ENCODE measurements around the gene MFRP.
A peak's percentile ranks its signal among the peaks of the same experiment; 100 is the strongest.

MFRP gene

DNA sequence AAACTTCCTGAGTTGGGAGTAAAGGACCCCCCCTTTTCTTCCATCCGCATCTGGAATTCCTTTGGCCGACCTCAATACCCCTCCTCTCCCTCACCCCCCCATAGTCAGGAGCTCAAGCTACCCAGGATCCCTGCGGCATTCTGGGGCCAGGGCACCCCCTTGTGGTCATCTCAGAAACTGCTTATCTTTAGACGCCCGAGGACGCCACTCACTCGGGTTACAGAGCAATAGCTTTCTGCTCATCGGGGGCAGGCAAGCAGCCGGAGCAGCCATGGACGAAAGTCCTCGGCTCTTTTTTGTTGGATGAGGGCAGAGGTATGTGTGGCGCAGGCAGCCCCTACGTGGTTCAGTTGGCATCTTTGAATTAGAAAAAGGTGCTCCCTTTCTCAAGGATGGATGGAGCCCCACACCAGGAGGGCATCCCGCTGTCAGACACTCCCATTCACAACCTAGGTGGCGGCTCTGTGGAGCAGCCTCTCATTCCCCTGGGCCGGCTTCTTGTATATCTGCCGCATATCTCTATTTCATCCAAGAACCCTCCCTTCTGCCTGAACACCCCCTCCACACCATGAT, 8.1 kb downstream of the MFRP start:
- DNase-seq (ENCODE audit: low read depth), result no peak

DNA sequence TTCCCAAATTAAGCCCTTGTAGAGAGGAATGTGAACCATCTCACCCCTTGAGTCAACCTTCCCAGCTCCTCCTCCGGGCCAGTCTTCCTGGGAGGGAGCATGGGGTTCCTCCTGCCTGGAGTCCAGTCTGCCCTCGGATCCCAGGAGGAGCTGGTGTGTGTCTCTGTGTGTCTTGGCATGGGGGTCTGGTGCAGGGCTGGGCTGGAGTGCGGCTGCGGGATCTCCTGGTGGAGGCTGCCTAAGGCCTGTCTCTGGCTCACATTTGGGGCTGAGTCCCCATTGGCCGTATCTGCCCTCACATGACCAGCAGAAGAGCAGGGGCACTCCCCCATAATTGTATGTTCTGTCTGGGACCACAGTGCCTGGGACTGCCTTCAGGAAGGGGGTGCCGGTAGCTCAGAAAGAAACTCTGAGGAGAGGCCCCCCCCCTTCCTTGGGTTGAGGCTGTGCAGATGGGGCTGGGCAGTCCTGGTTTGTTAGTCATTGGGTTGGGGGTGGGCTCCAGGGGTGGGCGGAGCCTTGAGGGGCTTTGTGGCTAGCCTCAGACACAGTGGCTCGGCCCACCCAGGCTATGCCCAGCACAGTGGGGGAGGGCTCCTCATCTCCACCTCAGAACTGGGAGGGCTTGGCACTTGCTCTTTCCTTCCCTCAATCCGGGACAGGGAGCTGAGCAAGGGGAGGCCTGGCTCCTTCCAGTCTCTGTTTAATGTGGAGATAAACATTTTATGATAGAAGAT, 8.8 kb downstream of the MFRP start:
- no peak for DNase-seq (ENCODE audit: low read depth)

DNA sequence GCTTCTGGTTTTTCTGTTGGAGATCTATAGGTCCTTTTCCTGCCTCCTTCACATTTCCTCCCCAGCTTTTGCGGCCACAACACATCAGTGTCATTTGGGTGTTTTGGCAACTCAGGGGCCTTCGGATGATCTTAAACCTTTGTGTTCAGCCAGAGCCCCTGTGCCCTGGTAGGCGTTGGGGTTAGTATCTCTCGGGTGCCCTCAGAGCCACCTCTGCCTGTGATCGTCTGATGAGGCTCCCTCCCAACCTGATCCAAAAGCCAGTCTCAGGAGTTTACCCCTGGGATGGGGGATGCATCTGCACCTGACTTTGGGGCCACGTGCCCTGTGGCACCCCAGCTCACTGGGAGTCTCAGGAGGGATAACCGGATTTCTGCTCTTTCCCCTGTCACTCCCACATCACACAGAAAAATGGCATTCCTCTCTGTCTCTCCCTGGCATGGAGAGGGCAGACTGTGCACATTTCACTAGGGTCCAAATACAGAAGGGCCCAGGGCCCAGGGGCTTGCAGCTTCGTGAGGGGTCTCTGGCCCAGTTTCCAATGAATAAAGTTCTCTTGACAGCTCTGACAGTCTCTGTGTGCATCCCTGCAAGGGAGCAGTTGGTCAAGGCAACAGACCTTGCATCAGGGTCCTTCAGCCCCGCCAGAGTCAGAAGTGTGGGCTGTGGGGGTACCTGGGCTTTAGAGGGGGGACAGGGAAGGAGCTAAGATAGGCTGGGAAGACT, 9.6 kb downstream of the MFRP start:
- no peak for DNase-seq (ENCODE audit: low read depth)

- DNase-seq (ENCODE audit: low read depth), result no peak
Observed at GRCh38 chr11:119335655-119336543, 10.6 kb downstream of the MFRP start.

DNA sequence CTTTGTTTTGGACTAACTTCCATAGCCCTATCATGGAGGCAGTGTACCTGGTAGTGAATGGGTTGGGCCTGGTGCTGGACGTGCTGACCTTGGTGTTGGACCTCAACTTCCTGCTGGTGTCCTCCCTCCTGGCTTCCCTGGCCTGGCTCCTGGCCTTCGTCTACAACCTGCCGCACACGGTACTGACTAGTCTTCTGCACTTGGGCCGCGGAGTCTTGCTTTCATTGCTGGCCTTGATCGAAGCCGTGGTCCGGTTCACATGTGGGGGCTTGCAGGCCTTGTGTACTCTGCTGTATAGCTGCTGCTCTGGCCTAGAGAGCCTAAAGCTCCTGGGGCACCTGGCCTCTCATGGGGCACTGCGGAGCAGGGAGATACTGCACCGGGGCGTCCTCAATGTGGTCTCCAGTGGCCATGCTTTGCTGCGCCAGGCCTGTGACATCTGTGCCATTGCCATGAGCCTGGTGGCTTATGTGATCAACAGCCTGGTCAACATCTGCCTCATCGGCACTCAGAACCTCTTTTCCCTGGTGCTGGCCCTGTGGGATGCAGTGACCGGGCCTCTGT, 11.3 kb downstream of the MFRP start:
- DNase-seq (ENCODE audit: low read depth), result no peak

- peak; percentile 97 for DNase-seq (ENCODE audit: low read depth)
Observed at GRCh38 chr11:119334174-119334930, 12.2 kb downstream of the MFRP start, which contains the start of gene RNF26. TSS of gene RNF26 (plus strand) at chr11:119334527. CDS start at chr11:119335123, 596 bp downstream.

DNA sequence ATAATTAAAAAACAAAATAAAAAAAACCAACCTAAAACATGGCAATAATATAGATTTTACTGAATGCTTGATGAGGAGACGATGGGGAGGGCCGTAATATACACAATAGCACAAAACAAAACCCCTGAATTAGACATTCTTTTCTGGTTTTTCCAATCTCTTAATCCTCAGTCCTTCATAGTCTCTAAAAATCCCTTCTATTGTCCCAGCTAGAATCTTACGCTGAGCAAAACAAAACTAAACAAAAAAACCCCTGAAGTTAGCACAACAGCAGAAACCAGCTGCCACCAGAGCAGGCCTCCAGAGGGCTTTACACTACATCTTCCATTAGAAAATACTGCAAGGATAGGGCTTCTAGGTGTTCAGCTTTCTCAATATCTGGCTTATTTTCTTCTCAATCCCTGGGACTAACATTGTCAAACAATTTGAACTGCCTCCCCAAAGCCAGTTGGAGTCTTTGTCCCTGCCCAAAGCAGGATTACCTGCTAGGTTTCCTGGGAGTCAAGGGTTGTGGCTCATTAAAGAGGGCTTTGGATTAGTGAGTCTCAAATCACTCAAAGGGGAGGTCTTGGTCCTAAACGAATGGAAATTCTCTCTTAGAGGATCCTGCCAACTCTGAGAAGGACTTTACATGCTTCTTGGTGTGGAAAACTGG, 14.3 kb downstream of the MFRP start:
- DNase-seq (ENCODE audit: low read depth), result no peak

- no peak for DNase-seq (ENCODE audit: low read depth)
Observed at GRCh38 chr11:119330237-119330636, 16.3 kb downstream of the MFRP start.

DNA sequence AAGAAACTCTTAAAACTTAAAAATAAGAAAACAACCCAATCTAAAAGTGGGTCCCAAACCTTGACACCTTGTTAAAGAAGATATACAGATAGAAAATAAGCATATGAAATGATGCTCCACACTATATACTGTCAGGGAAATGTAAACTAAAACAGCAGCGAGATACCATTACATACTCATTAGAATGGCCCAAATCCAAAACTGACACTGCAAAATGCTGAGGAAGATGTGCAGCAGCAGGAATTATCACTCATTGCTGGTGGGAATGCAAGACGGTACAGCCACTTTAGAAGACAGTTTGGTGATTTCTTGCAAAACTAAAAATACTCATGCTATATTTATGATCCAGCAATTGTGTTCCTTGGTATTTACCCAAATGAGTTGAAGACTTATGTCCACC, 17.2 kb downstream of the MFRP start:
- no peak for DNase-seq (ENCODE audit: low read depth)

- no peak for DNase-seq (ENCODE audit: low read depth)
Observed at GRCh38 chr11:119324189-119324588, 22.3 kb downstream of the MFRP start.

DNA sequence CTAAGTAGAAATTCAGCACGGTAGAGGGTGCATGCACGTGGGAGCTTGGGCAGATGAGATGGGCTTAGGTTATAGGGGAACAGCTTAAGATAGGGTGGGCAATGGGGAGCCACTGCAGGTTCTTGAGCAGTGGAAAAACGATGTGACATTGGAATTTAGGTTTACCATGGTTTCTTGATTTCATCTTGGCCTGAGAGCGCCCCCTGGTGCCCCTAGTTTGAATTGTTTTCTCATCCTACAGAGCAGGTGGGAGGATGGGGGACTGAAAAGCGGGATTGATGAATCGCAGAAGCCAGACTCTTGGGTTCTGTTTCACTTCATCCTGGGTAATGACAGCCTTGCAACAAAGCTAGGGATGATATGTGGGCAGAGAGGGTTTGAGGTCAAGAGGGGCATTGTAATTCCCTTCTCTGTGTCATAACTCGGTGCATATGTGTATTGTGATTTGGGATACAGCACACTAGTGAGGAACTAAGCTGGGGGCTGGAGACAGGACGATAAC, 22.9 kb downstream of the MFRP start:
- no peak for DNase-seq (ENCODE audit: low read depth)

DNA sequence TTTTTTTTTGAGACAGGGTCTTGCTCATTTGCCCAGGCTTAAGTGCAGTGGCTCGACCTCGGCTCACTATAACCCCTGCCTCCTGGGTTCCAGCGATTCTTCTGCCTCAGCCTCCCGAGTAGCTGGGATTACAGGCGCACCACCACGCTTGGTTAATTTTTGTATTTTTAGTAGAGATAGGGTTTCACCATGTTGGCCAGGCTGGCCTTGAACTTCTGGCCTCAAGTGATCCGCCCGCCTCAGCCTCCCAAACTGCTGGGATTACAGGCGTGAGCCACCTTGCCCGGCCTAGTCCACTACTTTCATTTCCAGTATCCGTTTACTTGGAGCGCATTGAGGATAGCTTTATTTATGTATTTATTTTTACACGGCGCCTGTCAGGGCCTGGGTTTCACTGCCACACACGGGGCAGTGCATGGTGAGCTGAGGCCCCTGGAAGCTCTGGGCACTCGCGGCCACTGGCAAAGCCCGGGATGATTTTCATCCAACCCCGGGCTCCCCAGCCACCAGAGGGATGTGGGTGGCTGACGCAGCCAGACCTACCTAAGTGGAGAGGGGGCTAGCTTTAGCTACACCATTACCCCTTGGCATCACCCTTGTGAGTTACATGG, 23.5 kb downstream of the MFRP start:
- DNase-seq (ENCODE audit: low read depth), result no peak

DNA sequence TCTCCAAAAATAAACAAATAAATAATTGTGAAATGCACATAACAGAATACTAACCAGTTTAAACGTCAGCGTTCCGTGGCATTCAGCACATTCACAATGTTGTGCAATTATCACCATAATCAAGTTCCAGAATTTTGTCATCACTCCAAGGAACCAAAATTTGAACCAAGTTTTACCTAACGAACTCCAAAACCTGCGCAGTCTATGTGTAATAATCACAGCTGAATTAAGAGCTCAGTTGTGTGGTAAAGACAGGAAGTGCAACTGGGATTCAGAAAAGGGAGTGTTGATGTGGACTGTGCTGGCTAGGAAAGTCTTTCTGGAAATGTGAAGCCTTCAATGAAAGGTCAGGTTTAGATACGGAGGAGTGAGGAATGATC, 24.2 kb downstream of the MFRP start:
- no peak for DNase-seq (ENCODE audit: low read depth)

- no peak for DNase-seq (ENCODE audit: low read depth)
Observed at GRCh38 chr11:119320776-119321524, 25.6 kb downstream of the MFRP start.

DNA sequence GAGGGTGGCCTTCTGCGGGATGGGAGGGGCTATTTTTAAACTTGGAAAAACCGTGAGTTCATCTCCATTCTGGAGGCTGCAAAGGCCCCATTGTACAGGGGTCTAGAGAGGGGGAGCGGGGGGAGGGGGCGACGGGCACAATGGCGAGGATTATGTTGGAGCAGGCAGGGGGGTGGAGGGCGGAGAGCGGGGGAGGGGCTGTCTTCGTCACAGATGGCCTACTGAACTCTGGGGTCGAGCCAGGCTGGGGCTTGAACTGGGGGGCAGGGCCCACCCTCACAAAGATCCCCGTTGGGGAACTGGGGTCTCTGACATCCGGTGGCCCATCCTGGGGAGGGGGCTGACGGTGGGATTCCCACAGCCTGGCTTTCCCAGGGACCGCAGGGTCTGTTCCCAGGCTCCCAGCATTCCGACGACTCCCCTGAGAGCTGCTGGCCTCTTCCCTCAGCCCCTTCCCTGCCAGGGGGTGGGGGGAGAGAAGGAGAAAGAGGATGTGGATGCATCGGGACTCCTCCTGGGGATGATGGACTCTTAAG, 26.2 kb downstream of the MFRP start:
- no peak for DNase-seq (ENCODE audit: low read depth)

DNA sequence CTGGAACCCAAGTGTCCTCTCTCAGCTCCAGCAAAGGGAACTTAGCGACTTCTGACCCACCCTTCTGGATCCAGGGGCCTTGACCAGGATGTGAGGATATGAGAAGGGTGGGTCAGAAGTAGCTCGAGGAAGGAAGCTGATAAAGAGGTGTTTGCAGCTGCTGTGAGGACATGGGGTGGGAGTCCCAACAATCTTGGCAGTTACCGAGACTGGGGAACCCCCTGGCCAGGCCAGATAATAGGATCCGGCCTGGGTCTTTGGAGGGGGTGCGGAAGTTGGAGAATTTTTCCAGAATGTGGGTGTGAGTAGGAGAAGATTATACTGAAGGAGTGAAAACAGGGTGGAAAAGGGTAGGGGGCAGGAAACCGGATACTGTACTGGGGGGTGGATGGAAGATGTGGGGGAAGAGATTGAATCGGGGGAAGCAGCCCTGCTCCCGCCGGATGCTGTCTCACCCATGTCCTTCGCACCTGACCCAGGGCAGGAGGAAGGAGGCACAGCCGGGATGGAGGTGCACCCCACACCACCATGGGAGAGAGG, 26.7 kb downstream of the MFRP start:
- no peak for DNase-seq (ENCODE audit: low read depth)

DNA sequence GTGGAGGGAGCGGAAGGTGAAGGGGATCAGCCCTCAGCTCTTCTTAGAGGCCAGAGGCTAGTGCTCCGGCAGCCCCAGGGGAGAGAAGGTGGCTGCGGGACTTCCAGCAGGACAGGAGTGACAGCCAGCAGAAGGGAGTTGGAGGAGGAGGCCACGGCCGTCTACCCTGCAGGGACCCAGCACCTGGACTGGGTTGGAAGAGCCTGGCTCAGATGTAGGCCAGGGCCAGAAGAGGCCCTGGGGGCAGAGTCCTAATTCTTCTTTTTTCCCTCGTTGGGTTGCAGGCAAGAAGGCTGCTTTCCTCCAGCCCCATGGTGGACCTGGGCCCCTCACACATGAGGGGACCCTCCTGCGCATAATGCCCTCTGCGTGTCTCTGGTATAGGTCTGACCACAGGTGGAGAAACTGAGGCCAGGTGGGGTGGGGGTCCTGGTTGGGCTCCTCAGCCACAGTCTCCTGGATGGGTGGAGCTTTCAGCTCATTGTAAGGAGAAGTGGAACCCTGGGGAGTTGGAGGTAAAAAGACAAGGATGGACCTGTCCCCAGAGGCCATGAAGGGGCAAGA, 27.3 kb downstream of the MFRP start:
- no peak for DNase-seq (ENCODE audit: low read depth)
